NCI-H128 (cell line): ENCODE measurements around the gene SNUPN.
"Not testable (repeated sequence)": the region's sequence is repeated elsewhere in the genome, so short reads cannot be mapped to it uniquely, and the experiment has no call there.

Experiments used
- DNase-seq: peaks from one replicate; lab custom pipeline; 2025; ENCODE audit not compliant: unreplicated experiment; lab: John Stamatoyannopoulos, UW

The SNUPN gene

DNA sequence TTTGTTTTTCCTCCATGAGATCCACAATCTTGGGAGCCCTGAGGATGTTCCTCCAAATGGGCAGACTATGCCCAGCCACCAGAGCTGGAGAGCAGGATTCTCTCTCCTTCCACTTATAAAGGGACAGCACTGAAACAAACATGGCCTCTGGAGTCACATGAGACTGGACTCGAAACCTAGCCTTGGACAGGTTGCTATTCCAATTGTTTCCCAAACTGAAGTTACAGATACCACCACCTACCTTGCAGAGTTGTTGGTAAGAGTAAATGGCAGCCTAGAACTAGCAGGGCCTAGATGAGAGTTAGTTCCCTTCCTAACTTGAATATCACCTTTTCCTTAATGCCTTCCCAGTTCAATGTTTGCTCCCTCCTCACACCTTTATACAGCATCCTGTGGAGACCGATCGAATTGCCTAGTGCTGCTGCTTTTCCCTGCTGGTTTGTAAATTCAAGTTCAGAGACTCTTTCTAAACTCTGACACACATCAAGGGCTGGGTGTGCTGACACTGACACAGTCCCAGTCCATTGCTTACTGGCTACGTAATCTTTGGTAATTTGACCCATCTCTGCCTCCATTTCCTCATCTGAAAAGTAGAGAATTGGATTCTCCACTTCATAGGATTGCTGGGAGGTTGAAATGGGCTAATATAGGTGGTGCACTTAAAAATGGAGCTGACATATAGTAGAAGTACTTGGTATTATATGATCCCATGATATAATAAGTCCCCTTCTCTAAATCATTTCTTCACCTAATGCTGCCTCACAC is 11.9 kb upstream of the SNUPN start:
- no peak for DNase-seq

DNA sequence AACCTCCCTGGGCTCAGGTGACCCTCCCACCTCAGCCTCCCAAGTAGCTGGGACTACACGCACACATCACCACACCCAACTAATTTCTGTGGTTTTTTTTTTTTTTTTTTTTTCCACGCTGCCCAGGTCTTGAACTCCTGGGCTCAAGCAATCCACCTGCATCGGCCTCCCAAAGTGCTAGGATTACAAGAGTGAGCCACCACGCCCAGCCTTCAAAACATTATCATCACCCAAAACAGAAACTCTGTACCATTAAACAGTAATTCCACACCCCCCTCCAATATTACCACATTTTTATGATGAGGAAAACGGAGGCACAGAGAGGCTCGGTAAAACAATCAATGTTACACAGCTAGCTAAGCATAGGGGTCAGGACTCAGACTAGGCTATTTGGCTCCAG is 10.5 kb upstream of the SNUPN start:
- DNase-seq: no peak

DNA sequence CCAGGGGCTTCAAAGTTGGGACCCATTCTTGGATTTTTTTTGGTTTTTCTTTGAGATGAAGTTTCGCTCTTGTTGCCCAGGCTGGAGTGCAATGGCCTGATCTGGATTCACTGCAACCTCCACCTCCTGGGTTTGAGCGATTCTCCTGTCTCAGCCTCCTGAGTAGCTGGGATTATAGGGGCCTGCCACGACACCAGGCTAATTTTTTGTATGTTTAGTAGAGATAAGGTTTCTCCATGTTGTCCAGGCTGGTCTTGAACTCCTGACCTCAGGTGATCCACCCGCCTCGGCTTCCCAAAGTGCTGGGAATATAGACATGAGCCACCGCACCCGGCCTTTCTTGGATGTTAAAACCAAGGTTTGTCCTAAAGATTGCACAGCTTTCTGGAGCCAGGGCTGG is 8.4 kb upstream of the SNUPN start:
- not testable (repeated sequence) for DNase-seq

DNA sequence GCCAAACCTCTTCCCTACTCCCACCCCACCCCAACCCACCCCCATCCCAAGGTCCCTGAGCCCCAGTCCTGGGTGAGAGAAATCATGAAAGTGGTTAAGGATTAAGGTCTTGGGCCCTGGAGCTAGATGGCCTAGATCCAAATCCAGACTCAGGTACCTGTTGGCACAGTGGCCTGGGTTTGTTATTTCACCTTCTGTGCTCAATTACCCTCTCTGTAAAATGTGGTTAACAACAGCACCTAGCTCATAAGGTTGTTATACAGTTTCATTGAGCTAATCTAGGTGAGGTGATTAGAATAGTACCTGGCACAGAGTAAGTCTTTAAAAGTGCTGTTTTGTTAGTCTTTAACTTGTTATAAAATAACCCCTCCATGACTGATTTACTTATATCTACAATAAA is 6.4 kb upstream of the SNUPN start:
- DNase-seq: no peak

DNA sequence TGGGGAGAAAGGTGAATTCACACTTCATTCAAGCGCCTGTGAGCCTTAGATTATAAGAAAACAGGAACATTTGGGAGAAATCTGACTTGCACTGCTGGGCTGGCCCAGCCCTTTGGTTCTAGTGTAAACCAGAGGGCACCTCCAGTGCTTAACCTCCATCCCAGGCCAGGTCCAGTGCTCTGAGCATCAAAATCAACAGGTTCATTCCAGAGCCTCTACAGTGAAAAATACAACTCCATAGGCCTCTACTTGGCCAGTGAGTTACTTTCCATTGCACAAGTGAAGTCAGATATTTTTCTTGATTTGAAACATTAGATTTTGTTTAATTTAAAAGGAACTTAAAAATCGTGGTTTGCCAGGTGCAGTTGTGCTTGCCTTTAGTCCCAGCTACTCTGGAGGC is 3.0 kb downstream of the SNUPN start:
- no peak for DNase-seq

DNA sequence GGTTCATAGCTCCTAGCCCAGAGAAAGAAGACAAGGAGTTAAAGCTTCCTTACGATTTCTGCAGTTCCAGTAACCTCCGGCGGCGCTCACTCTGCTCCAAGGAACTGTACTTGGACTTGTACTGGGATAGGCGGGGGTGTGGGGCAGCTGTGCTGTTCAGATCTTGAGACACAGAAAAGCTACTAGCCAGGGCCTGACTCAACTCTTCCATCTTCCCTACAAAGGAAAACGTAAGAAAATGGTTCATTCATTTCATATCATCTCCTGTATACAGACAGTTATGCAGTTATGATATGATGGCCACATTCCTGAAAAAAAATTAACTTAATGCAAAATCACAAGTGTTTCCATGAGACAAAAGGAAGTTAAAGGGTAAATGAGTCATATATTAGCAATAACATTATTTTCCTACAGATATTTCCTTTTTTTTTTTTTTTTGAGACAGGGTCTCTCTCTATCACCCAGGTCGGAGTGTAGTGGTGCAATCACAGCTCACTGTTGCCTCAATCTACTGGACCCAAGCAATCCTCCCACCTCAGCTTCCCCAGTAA is 4.6 kb downstream of the SNUPN start:
- no peak for DNase-seq

DNA sequence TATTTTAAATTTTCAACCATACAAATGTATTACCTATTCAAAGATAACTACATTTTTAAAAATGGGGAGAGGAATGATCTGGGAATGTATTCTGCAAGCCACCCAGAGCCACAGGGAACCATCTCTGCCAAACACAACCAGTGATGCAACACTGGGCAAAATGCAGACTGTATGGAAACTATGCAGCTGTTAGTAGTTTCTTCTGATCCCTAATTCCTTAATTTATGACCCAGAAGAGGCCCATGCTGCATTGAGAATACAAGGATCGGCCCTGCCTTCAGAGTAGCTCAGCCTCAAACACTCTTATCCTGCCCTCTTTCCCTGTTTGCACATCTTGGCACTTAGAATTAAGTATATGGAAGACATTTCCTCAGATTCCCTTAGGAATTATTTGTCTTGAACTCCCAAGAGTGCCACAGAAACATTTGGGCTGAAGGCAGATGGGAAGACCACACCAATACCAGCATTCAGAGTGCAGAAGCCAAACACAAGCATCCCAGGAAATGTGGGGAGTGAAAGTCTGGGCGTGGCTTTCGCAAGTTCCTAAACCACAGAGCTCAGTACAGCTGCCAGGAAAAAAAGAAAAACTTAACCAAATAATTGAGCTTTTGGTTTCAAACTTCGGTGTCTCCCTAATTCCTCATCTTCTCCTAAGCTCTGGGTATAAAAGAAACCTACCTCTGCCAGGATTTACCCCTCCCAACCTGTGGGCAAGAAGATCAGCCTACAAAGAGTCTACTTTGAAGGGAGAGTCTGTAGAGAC is 5.3 kb downstream of the SNUPN start:
- DNase-seq: no peak

DNA sequence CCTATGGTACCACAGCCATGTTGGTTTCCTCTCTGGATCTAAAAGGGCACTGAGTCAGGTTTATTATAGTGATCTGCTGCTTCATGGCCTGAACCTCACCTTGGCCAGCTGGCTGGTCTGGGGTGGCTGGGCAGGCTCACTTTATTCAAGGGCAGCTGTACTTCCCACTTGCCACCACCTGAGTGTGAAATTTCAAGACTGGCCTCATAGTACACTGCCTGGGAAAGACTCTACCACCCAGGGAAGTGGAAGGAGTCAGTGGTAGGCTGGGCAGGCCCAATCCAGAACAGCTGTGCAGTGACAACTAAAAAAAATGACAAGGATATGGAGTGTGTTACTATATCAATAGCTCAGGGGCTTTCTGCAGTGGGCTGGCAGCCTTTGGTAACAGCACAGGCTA is 8.8 kb downstream of the SNUPN start:
- DNase-seq: no peak

DNA sequence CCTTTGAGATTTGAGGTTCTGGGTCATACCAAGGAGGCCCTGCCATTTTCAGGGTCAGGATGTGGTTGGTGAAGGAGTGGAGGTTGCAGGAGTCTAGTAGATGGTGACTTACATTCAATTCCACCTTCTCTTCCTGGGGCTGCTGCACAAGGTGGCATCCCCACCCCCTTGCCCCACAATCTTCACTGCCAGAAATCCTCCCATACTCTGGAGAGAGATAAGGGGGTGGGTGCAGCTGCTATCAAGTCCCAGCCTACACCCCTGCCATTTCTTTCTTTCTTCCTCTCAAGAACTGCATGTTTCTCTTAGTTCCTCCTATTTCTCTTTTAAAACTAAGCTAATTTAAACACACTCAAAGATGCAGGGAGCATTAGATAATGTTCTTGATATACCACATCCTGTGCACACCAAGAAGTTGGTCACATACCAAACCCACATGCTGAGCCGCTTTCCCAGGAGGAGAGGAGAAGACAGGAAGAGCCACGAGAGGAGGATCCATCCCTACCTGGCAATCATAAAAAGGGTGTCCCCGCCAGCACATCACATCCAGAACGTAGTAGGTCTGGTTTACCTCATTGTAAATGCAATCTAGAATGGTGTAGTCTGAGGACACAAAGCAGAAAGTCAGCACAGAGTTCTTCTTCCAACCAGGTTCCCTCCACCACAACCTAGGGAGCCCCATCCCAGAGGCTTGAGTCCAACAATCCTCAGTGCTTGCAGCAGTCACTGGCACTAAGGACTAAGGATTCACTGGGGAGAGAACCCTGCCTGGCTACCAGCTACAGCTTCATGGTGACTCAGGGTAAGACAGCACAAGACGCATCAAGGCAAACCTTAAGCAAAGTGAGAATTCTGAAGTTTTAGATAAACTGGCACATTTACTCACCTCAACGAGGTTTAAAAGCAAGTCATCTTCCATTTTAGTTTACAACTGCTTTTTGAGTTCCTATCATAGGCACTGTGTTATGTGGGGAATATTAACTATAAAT is 18.5 kb downstream of the SNUPN start:
- no peak for DNase-seq

DNA sequence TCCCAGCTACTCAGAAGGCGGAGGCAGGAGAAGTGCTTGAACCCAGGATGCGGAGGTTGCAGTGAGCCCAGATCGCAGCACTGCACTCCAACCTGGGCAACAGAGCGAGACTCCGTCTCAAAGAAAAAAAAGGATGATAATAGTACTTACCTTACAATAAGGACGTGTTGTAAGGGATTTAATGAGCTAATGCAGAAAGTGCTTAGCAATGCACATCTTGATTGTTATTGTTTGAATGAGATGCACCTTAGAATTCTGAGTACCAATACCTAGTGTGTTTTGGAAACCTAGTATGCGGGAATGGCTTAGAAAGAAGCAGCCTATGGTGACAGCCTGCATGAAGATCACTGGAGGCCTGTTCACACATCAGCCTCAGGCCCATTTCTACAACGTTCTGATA is 19.5 kb downstream of the SNUPN start:
- DNase-seq: no peak

DNA sequence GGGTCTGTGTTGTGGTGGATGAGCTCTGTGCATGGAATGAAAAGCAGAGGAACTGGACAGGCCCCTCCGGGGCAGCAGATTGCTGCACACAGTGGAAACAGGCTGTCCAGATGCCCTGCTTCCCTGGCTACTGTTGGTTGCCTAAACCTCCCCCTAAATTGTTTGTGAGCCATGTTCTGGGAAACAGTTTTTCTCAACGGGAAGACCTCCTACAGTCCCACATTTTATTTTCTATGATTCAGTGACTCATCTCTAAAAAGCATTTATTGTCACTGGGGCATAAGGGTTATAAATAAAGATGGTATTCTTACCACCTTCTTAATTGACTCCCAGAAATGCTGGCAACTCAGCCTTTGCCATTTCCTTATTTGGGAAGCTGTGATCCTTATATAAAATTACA is 26.1 kb downstream of the SNUPN start:
- DNase-seq: no peak

DNA sequence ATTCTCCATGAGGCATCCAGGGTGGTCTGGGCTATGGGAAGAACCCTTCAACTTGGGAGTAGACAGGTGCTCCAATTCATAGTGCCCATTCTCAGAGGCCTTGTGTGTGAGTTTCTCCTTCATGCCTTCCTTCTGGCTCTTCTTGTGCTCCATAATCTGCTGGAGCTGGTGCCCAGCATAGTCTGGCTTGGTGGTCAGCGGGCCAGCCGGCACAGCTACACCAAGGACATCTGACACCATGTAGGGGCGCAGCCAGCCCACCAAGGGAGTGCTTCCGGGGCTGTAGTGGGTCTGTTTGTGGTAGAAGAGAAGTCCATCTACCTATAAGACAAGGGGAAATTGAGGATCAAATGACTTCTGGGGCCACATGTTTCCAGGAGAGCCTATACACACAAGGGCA is 27.2 kb downstream of the SNUPN start:
- no peak for DNase-seq

DNA sequence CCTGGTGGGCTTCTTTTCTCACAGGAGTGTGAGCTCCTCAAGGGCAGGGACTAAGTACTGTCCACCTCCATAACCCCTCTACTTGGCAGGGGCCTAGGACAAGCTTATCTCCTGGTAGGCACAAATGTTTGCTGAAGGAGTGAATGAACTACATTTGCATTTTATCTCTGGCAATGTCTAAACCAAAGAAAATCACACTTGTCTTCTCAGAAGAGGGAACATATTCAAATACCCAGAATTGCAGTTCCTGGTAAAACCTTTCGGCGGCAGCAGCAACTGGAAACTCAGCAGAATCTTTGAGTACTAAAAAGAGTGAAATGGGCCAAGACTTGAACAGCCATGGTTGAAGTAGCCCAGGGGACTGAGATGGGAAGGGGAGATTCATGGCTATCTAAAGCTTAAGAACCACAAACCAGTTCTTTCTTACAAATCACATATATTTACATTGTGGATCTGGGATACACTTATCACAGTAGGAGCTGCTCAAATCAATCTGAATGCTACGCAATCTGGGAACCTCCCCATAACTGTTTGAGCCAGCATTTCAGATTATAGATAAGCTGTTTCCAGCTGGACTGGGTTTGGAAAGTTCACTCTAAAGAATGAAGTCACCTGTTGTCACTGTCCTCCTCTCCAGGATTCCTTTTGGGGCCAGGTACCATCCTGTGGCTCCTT is 27.7 kb downstream of the SNUPN start:
- DNase-seq: no peak

DNA sequence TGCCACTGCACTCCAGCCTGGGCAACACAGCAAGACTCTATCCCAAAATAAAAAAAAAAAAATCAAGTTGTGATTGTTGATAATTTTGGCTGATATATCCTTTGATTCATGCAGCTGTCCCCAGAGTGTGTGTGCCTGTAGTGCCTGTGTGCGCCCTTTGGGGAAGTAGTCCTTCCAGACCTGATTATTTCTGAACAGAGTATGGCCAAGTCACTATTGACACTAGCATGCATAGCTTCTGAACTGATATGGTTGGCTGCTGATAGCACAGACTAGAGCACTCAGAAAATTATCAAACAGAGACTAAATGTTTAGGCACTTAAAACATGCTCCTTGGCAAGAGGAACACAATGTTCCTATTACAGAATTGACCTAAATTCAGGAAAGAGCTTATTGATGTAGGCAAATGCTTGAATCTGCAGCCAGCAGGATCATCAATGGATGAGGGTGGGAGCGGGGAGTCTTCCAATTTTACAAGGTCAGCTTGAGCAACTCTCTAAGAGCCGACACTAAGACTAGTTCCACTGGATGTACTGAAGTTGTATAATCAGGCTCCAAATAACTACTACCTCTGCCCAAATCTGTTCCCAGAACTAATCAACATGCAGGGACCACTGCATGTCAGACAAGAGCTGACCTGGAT is 28.7 kb downstream of the SNUPN start:
- DNase-seq: no peak

DNA sequence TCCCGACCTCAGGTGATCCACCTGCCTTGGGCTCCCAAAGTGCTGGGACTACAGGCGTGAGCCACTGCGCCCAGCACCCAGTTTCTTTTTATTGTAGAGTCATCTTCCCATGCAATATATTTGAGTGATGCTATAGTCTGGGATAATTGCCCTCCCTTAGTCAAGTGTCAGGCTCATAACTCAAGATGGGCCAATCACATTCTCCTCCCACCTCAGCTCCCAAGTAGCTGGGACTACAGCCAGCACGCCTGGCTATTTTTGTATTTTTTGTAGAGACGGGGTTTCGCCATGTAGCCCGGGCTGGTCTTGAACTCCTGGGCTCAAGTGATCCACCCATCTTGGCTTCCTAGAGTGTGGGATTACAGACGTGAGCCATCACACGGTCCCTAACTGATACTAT is 31.2 kb downstream of the SNUPN start:
- no peak for DNase-seq

DNA sequence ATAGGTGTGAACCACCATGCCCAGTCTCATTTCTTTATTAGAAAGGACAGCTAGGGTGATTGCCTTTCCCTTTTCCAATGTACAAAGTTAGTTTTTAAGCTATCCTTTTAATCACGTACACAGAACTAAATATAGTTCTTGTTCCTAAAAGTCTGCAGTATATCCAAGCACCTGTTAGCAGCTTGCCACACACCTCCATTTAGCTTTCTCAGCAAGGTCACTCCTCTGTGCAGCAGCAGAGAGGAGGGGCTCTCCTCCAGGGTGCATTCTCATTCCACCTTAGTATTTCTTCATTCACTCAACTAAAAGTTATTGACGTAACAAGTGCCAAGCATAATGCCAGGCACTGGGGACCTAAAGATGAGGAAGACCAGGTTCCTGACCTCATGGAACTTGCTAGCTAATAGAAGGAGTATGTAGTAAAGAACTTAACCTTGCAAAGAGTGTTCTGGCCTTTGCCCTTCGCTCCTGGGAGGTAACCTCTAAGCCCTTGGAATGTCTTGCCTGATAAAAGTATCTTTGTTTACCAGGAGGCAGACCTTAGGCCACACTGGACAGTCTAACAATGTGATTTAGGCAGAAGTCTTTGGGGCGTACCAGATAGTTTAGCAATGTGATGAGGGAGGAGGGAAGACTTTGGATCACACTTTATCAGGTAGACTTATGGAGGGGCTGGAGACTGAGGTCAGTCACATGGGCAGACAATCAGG is 33.7 kb downstream of the SNUPN start:
- no peak for DNase-seq

DNA sequence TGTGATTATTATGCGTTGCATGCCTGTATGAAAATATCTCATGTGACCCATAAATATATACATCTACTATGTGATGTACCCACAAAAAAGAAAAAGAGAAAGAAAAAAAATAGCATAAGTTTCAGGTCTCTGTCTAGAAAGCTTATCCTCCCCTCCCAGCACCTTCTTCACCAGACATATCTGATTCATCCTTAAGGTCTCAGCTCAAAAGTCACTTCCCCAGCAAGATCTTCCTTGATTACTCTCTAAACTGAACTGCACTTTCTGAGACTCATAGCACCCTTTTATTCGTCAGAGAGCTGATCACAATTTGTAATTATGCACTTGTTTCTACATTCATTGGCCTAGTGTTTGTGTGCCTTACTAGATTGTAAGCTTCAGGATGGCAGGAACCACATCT is 35.3 kb downstream of the SNUPN start:
- no peak for DNase-seq

DNA sequence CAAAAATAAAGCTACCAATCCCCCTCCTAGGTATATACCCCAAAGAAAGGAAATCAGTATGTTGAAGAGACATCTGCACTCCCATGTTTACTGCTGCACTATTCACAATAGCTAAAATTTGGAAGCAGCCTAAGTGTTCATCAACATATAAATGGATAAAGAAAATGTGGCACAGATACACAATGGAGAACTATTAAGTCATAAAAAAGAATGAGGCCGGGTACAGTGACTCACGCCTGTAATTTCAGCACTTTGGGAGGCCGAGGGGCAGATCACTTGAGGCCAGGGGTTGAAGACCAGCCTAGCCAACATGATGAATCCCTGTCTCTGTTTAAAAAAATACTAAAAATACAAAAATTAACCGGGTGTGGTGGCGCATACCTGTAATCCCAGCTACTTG is 36.5 kb downstream of the SNUPN start:
- no peak for DNase-seq

DNA sequence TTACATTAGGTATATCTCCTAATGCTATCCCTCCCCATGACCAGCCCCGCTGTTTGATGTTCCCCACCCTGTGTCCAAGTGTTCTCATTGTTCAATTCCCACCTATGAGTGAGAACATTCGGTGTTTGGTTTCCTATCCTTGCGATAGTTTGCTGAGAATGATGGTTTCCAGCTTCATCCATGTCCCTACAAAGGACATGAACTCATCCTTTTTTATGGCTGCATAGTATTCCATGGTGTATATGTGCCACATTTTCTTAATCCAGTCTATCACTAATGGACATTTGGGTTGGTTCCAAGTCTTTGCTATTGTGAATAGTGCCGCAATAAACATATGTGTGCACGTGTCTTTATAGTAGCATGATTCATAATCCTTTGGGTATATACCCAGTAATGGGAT is 39.1 kb downstream of the SNUPN start:
- not testable (repeated sequence) for DNase-seq

DNA sequence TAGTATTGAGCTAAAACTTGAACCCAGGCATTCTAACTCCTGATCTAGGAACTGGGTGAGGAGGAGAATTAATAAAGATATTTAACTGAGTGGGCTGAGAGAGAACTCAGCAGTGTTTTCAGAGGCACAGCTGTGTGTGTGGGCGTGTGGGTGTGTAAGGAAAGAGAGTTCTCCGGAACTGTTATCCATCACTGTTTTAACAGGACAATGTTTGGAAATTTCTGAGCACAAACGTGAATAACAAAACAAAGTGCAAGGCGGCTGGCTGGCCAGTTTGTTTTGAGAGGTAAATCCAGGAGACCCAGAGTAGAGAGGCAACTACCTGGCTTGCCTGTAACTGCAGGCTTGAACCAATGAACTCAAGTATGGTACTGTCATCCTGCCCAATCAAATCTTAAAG is 41.4 kb downstream of the SNUPN start:
- DNase-seq: no peak
